GM23248 (cell line): ENCODE results near the gene CFH. TPM values are rescaled to one million over a fixed set of nuclear protein-coding genes. Genes with fewer than 3 reads are reported as not detected.
"Not testable (repeated sequence)": the region's sequence is repeated elsewhere in the genome, so short reads cannot be mapped to it uniquely, and the experiment has no call there.

Experiments used
- DNase-seq: peaks from one replicate; pipeline ENCODE4 v3.0.0-alpha.2; 2015
- H2AFZ ChIP-seq: fragments of 200-600 bp; sonication (generic); 2 replicates; pipeline ENCODE4 v1.6.1; 2016; ENCODE audit warnings: antibody characterized with exemption
- H3F3A ChIP-seq: fragments of 200-600 bp; sonication (generic); 2 replicates; pipeline ENCODE4 v1.6.1; 2016; ENCODE audit warnings: mild to moderate bottlenecking, antibody characterized with exemption, mixed run types; ENCODE audit not compliant: insufficient read depth
- H3K27ac ChIP-seq: fragments of 200-600 bp; sonication (generic); 2 replicates; pipeline ENCODE4 v1.5.1; 2016; ENCODE audit warnings: mild to moderate bottlenecking
- H3K27me3 ChIP-seq: fragments of 200-600 bp; sonication (generic); replicated peaks from 2 replicates; pipeline ENCODE4 v1.6.1; 2016; ENCODE audit warnings: mild to moderate bottlenecking; ENCODE audit not compliant: insufficient read depth
- H3K36me3 ChIP-seq: fragments of 200-600 bp; sonication (generic); 2 replicates; pipeline ENCODE4 v1.6.1; 2016; ENCODE audit warnings: low read depth, mild to moderate bottlenecking
- H3K4me1 ChIP-seq: fragments of 200-600 bp; sonication (generic); 2 replicates; pipeline ENCODE4 v1.6.1; 2016; ENCODE audit warnings: mild to moderate bottlenecking; ENCODE audit not compliant: insufficient read depth
- H3K4me2 ChIP-seq: fragments of 200-600 bp; sonication (generic); one replicate; pipeline ENCODE4 v1.6.1; 2016; ENCODE audit warnings: mild to moderate bottlenecking; ENCODE audit not compliant: unreplicated experiment
- H3K4me3 ChIP-seq: fragments of 200-600 bp; sonication (generic); 2 replicates; pipeline ENCODE4 v1.5.1; 2016; ENCODE audit warnings: mild to moderate bottlenecking
- H3K79me2 ChIP-seq: fragments of 200-600 bp; sonication (generic); 2 replicates; pipeline ENCODE4 v1.6.1; 2016; ENCODE audit warnings: mild to moderate bottlenecking; ENCODE audit not compliant: insufficient read depth
- H3K9ac ChIP-seq: fragments of 200-600 bp; sonication (generic); 2 replicates; pipeline ENCODE4 v1.6.1; 2016; ENCODE audit warnings: mild to moderate bottlenecking
- H3K9me2 ChIP-seq: fragments of 200-600 bp; sonication (generic); 2 replicates; pipeline ENCODE4 v1.6.1; 2016; ENCODE audit warnings: mixed run types, mild to moderate bottlenecking, moderate library complexity; ENCODE audit not compliant: insufficient read depth
- H3K9me3 ChIP-seq: fragments of 200-600 bp; sonication (generic); one replicate; pipeline ENCODE4 v1.6.1; 2017; ENCODE audit warnings: low read depth
- H4K20me1 ChIP-seq: fragments of 200-600 bp; sonication (generic); 2 replicates; pipeline ENCODE4 v1.6.0; 2016; ENCODE audit not compliant: insufficient read depth
- EZH2 ChIP-seq: fragments of 200-600 bp; sonication (generic); IDR thresholded peaks from 2 replicates; pipeline ENCODE4 v1.6.1; 2018; ENCODE audit warnings: antibody characterized with exemption, mild to moderate bottlenecking; ENCODE audit not compliant: insufficient read depth, poor library complexity, severe bottlenecking
- EZH2phosphoT487 ChIP-seq: fragments of 200-600 bp; sonication (generic); IDR thresholded peaks from 2 replicates; pipeline ENCODE4 v1.6.1; 2018; ENCODE audit warnings: antibody characterized with exemption, moderate library complexity, mild to moderate bottlenecking, low read depth; ENCODE audit not compliant: insufficient read depth
- WGBS, 2 experiments: methylation state at CpG; one replicate each; pipeline ENCODE4 v1.1.6; 2015 to 2017; ENCODE audit warnings: low lambda C conversion rate in 2 of 2, low coverage in 1 of 2; ENCODE audit errors: missing lambda C conversion rate in 2 of 2; 5-methylcytosine and 5-hydroxymethylcytosine counted together
- in situ Hi-C: fragments of 300-500 bp; cut with MboI; formaldehyde crosslinking; loops from 2 replicates; pipeline ENCODE4 v1.15.0; 2020
- polyA plus RNA-seq: library from polyadenylated mRNA; unstranded; fragments of >200 nt; fragmentation: Nextera tagmentation; extraction: Ambion mirVana; gene quantifications from 2 replicates; pipeline ENCODE4 v1.2.1, GENCODE V29; 2016
- total RNA-seq: library from RNA; depleted of rRNA; stranded (reverse); fragments of >200 nt; shearing (Covaris generic); gene quantifications from 2 replicates; pipeline ENCODE4 v1.2.3, GENCODE V29; 2014

The CFH gene
- total and polyA plus RNA-seq, 2 experiments from 2014 or later = 19.3 to 22.7 TPM

GRCh38 chr1:196637606-196638005 lies 14.2 kb upstream of the CFH start:
- in situ Hi-C loops = no loop called here
- Histone ChIP-seq H3K27me3 (no peaks in the 10 kb centered on the region), H3K4me3 (no peak overlapping the region), H3K4me1 (no peaks in the 10 kb centered on the region), H3K4me2 (no peak overlapping the region), H3K9ac (no peak overlapping the region), H3K79me2 (no peaks in the 10 kb centered on the region), H3K9me2 (no peaks in the 10 kb centered on the region), H3K9me3 (no peaks in the 10 kb centered on the region), H2AFZ (no peak overlapping the region), H3K36me3 (no peaks in the 10 kb centered on the region), H3K27ac (no peak overlapping the region), H4K20me1 (no peaks in the 10 kb centered on the region), H3F3A (no peaks in the 10 kb centered on the region)
- TF ChIP-seq EZH2 (no peak), EZH2phosphoT487 (no peak)
- 88% methylated on average over 6 of the region's 6 CpGs for WGBS, 2 experiments
- DNase-seq = no peak

GRCh38 chr1:196638466-196638865 lies 13.4 kb upstream of the CFH start:
- no peaks in the 10 kb centered on the region for H3K27me3 ChIP-seq
- no peaks in the 10 kb centered on the region for H3K79me2 ChIP-seq
- TF ChIP-seq EZH2 = no peak
- TF ChIP-seq EZH2phosphoT487 = no peak
- H3K4me2 ChIP-seq = no peak overlapping the region
- H3K4me3 ChIP-seq = no peak overlapping the region
- DNase-seq = no peak
- no peaks in the 10 kb centered on the region for H4K20me1 ChIP-seq
- no peaks in the 10 kb centered on the region for H3K9me2 ChIP-seq
- H2AFZ ChIP-seq = no peak overlapping the region
- 90 to 91% methylated on average over 2 of the region's 2 CpGs for WGBS, 2 experiments
- in situ Hi-C loops = no loop called here
- H3F3A ChIP-seq = no peaks in the 10 kb centered on the region
- H3K4me1 ChIP-seq = no peaks in the 10 kb centered on the region
- no peaks in the 10 kb centered on the region for H3K9me3 ChIP-seq
- H3K36me3 ChIP-seq = no peaks in the 10 kb centered on the region
- H3K9ac ChIP-seq = no peak overlapping the region
- H3K27ac ChIP-seq = no peak overlapping the region

GRCh38 chr1:196639291-196639690 lies 12.6 kb upstream of the CFH start:
- H3K27me3 ChIP-seq, H3F3A ChIP-seq, H3K9me2 ChIP-seq, H4K20me1 ChIP-seq, DNase-seq, H3K79me2 ChIP-seq, H2AFZ ChIP-seq, H3K4me3 ChIP-seq, H3K36me3 ChIP-seq, H3K27ac ChIP-seq, H3K9ac ChIP-seq, in situ Hi-C loops, H3K9me3 ChIP-seq, H3K4me2 ChIP-seq, H3K4me1 ChIP-seq: not testable (repeated sequence)
- WGBS, 2 experiments = 82 to 85% methylated on average over 5 of the region's 5 CpGs

GRCh38 chr1:196640976-196641375 lies 10.9 kb upstream of the CFH start:
- no peaks in the 10 kb centered on the region for H3K79me2 ChIP-seq
- no peak overlapping the region for H3K27ac ChIP-seq
- TF ChIP-seq EZH2phosphoT487 (no peak), EZH2 (no peak)
- H3K4me2 ChIP-seq = no peak overlapping the region
- no peaks in the 10 kb centered on the region for H3F3A ChIP-seq
- H3K9me3 ChIP-seq = no peaks in the 10 kb centered on the region
- H3K27me3 ChIP-seq = no peaks in the 10 kb centered on the region
- no peak overlapping the region for H3K4me3 ChIP-seq
- in situ Hi-C loops = no loop called here
- WGBS, 2 experiments = 89 to 96% methylated on average over 1 of the region's 1 CpG
- no peak for DNase-seq
- no peak overlapping the region for H2AFZ ChIP-seq
- H3K36me3 ChIP-seq = no peaks in the 10 kb centered on the region
- no peak overlapping the region for H3K9ac ChIP-seq
- H3K9me2 ChIP-seq = no peaks in the 10 kb centered on the region
- H4K20me1 ChIP-seq = no peaks in the 10 kb centered on the region
- no peaks in the 10 kb centered on the region for H3K4me1 ChIP-seq

- no peaks in the 10 kb centered on the region for H3K36me3 ChIP-seq
- peaks cover 19% of the 10 kb centered on the region for H3K4me1 ChIP-seq
- no peak overlapping the region for H3K27ac ChIP-seq
- H3K9ac ChIP-seq = no peak overlapping the region
- no peaks in the 10 kb centered on the region for H3K9me2 ChIP-seq
- H3K79me2 ChIP-seq = peaks cover 10% of the 10 kb centered on the region; the same call in 1 of the 2 replicates
- in situ Hi-C loops = loop anchor here (25.0 kb wide), 1 partner anchor 313 kb away; no protein-coding TSS in a partner anchor
- no peak overlapping the region for H3K4me3 ChIP-seq
- H3F3A ChIP-seq = 0 out of 2 replicates have a peak, but pooled peaks cover 10% of the 10 kb centered on the region
- no peak for DNase-seq
- H3K27me3 ChIP-seq = no peaks in the 10 kb centered on the region
- TF ChIP-seq EZH2phosphoT487 (no peak), EZH2 (no peak)
- no peaks in the 10 kb centered on the region for H3K9me3 ChIP-seq
- no peak overlapping the region for H2AFZ ChIP-seq
- WGBS, 2 experiments = 91 to 99% methylated on average over 9 to 12 of the region's 12 CpGs
- no peak overlapping the region for H3K4me2 ChIP-seq
- no peaks in the 10 kb centered on the region for H4K20me1 ChIP-seq
These were observed 1.9 kb upstream of the CFH start for GRCh38 chr1:196649990-196650389.
